ENCODE measurements around the gene HSPE1. TPM values are rescaled to one million over a fixed set of nuclear protein-coding genes. Genes with fewer than 3 reads are reported as not detected.
A peak's percentile ranks its signal among the peaks of the same experiment; 100 is the strongest.

Gene HSPE1
- polyA plus RNA-seq, 2 of the 4 experiments (the other 2 are of a cell fraction): 468 to 1,198 TPM

DNA sequence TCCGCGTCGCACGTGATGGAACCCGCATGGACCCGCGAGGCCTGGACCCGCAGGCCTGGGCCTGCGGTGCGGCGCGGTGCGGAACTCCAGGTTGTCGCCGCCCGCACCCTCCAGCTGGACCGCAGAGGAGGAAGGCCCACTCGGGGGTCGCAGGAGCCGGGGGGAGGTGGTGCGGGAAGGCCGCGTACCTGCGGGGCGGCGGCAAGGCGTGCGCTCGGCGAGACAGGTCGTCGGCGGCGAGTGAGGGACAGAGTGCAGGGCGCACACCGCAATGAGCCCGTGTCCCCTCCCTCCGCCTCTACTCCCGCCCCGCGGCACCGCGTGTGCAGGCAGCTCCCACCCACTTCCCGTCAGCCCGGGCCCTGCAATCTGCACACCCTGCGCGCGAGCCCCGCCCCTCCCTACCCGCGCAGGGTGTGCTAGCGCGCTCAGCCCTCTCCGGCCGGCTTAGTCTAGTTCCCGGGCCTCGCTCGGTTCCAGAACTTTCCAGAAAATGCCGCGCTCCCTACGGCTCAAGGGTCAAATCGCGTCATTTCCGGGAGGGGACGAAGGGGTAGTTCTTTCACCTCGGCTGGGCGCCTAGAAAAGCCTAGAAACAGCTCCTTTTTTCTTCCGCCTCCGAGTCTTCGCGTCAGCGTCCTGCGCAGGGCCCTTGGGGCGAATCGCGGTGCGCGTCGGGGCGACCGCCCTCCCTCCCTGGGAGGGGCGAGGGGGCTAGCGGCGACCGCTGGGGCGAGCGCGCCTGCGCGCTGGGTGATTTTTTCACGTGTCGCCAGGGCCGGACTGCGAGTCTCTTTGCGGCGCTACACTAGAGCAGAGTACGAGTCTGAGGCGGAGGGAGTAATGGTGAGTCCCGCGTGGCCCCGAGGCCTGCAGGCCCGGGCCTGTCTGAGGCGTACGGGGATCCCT lies at the start of gene HSPE1, which contains the start of gene HSPD1 (continued):
- TF ChIP-seq BCL3 (IDR thresholded peaks at IDR 0.05): peak; percentile 93; the same call in 1 of the 3 replicates
- no peak for TF ChIP-seq EHF (CRISPR knock-in tag; IDR thresholded peaks at IDR 0.05)
- TF ChIP-seq ZFP36 (IDR thresholded peaks at IDR 0.05; ENCODE audit: borderline replicate concordance, partially characterized antibody): no peak
- TF ChIP-seq USF2 (IDR thresholded peaks at IDR 0.05): 0 out of 2 replicates have a peak, but pooled peaks have one; percentile 36
- TF ChIP-seq TP53 (CRISPR knock-in tag; IDR thresholded peaks at IDR 0.05): 0 out of 2 replicates have a peak, but pooled peaks have one; percentile 14
- TF ChIP-seq ESRRA (IDR thresholded peaks at IDR 0.05; ENCODE audit: borderline replicate concordance, low read length): no peak
- TF ChIP-seq HOXB13 (CRISPR knock-in tag; IDR thresholded peaks at IDR 0.05; ENCODE audit: low read depth): no peak
- TF ChIP-seq, protein P1, sequence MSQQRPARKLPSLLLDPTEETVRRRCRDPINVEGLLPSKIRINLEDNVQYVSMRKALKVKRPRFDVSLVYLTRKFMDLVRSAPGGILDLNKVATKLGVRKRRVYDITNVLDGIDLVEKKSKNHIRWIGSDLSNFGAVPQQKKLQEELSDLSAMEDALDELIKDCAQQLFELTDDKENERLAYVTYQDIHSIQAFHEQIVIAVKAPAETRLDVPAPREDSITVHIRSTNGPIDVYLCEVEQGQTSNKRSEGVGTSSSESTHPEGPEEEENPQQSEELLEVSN (IDR thresholded peaks at IDR 0.05; ENCODE audit: borderline replicate concordance, low read depth): peak; percentile 87
- TF ChIP-seq POLR2AphosphoS2 (conservative IDR thresholded peaks at IDR 0.05; ENCODE audit: low read length): no peak
- TF ChIP-seq, protein P2, sequence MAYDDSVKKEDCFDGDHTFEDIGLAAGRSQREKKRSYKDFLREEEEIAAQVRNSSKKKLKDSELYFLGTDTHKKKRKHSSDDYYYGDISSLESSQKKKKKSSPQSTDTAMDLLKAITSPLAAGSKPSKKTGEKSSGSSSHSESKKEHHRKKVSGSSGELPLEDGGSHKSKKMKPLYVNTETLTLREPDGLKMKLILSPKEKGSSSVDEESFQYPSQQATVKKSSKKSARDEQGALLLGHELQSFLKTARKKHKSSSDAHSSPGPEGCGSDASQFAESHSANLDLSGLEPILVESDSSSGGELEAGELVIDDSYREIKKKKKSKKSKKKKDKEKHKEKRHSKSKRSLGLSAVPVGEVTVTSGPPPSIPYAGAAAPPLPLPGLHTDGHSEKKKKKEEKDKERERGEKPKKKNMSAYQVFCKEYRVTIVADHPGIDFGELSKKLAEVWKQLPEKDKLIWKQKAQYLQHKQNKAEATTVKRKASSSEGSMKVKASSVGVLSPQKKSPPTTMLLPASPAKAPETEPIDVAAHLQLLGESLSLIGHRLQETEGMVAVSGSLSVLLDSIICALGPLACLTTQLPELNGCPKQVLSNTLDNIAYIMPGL (CRISPR knock-in tag; IDR thresholded peaks at IDR 0.05; ENCODE audit: borderline replicate concordance): peak; percentile 44; the same call in 1 of the 2 replicates

GRCh38 chr2:197450465-197450864 lies 49.7 kb upstream of the HSPE1 start:
- Histone ChIP-seq H3K4me1 (peaks cover 14% of the 10 kb centered on the region; the same call in 2 of the 3 replicates), H3K4me3 (no peak overlapping the region), H3K4me2 (no peak overlapping the region), H3K9me3 (no peaks in the 10 kb centered on the region), H3K27ac (no peak overlapping the region)
- ChIA-PET CTCF (interaction anchor here (0.5 to 1.5 kb wide), 4 partner anchors 11 to 62 kb away, joined by 3 to 4 read pairs (median 3); no protein-coding TSS in a partner anchor), POLR2A (interaction anchor here (1.4 kb wide), 1 partner anchor 50 kb away, joined by 8 read pairs; the partner anchor contains the start of genes HSPD1 and HSPE1)
- DNase-seq (ENCODE audit: low read depth in 1 of 2, low spot score in 1 of 2) (no peak), FAIRE-seq (no peak), ATAC-seq (no peak)
- TF ChIP-seq PHF8 (IDR thresholded peaks at IDR 0.05; ENCODE audit: borderline replicate concordance, low read depth) (no peak), MAZ (IDR thresholded peaks at IDR 0.05; ENCODE audit: borderline replicate concordance, low read depth, low read length) (no peak), BCL3 (IDR thresholded peaks at IDR 0.05) (no peak), EP300 (IDR thresholded peaks at IDR 0.05) (no peak), FOSL2 (IDR thresholded peaks at IDR 0.05) (no peak), FOSL2 (CRISPR knock-in tag; IDR thresholded peaks at IDR 0.05) (no peak), ESRRA (IDR thresholded peaks at IDR 0.05; ENCODE audit: borderline replicate concordance, low read length) (no peak)
- TF ChIP-seq, protein P2 (CRISPR knock-in tag; IDR thresholded peaks at IDR 0.05; ENCODE audit: borderline replicate concordance): no peak
- TF ChIP-seq, protein P3, sequence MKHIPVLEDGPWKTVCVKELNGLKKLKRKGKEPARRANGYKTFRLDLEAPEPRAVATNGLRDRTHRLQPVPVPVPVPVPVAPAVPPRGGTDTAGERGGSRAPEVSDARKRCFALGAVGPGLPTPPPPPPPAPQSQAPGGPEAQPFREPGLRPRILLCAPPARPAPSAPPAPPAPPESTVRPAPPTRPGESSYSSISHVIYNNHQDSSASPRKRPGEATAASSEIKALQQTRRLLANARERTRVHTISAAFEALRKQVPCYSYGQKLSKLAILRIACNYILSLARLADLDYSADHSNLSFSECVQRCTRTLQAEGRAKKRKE (CRISPR knock-in tag; IDR thresholded peaks at IDR 0.05; ENCODE audit: low read depth): no peak
- WGBS (ENCODE audit: missing lambda C conversion rate): 93% methylated on average over 17 of the region's 25 CpGs

Measured in A549 (cell line).